Astrocyte of the spinal cord (primary cell): ENCODE results near the gene STAC2.
A peak's percentile ranks its signal among the peaks of the same experiment; 100 is the strongest.
"Not testable (repeated sequence)": the region's sequence is repeated elsewhere in the genome, so short reads cannot be mapped to it uniquely, and the experiment has no call there.

ENCODE experiments used
- DNase-seq: peaks from one replicate; pipeline ENCODE4 v3.0.0; 2011; ENCODE audit warnings: low read depth, low spot score
- H3K4me3 ChIP-seq: 2 replicates; pipeline ENCODE4 v1.5.1; 2011; ENCODE audit warnings: low read depth, mild to moderate bottlenecking, low read length, moderate library complexity
- in situ Hi-C: cut with HindIII; loops from 2 replicates; pipeline ENCODE4 v1.10.0; 2017; ENCODE audit warnings: low sequenced_read_pairs
- TF ChIP-seq, protein P1 (sequence below): IDR thresholded peaks from 2 replicates; pipeline ENCODE4 v1.5.1; 2012; ENCODE audit warnings: low read depth, mild to moderate bottlenecking, low read length, inconsistent platforms

The STAC2 gene

GRCh38 chr17:39169101-39169500 is 56.6 kb downstream of the STAC2 start:
- in situ Hi-C loops = no loop called here
- no peak for DNase-seq
- TF ChIP-seq, protein P1, sequence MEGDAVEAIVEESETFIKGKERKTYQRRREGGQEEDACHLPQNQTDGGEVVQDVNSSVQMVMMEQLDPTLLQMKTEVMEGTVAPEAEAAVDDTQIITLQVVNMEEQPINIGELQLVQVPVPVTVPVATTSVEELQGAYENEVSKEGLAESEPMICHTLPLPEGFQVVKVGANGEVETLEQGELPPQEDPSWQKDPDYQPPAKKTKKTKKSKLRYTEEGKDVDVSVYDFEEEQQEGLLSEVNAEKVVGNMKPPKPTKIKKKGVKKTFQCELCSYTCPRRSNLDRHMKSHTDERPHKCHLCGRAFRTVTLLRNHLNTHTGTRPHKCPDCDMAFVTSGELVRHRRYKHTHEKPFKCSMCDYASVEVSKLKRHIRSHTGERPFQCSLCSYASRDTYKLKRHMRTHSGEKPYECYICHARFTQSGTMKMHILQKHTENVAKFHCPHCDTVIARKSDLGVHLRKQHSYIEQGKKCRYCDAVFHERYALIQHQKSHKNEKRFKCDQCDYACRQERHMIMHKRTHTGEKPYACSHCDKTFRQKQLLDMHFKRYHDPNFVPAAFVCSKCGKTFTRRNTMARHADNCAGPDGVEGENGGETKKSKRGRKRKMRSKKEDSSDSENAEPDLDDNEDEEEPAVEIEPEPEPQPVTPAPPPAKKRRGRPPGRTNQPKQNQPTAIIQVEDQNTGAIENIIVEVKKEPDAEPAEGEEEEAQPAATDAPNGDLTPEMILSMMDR = no peak
- no peak overlapping the region for H3K4me3 ChIP-seq

DNA sequence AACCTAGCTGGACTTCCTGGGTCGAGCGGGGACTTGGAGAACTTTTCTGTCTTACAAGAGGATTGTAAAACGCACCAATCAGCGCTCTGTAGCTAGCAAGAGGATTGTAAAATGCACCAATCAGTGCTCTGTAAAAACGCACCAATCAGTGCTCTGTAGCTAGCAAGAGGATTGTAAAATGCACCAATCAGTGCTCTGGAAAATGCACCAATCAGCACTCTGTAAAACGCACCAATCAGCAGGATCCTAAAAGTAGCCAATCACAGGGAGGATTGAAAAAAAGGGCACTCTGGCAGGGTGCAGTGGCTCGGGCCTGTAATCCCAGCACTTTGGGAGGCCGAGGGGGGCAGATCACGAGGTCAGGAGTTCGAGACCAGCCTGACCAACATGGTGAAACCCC is 57.2 kb downstream of the STAC2 start:
- DNase-seq, in situ Hi-C loops, H3K4me3 ChIP-seq: not testable (repeated sequence)

GRCh38 chr17:39167476-39167875 is 58.3 kb downstream of the STAC2 start:
- in situ Hi-C loops = no loop called here
- no peak for DNase-seq
- no peak overlapping the region for H3K4me3 ChIP-seq

DNA sequence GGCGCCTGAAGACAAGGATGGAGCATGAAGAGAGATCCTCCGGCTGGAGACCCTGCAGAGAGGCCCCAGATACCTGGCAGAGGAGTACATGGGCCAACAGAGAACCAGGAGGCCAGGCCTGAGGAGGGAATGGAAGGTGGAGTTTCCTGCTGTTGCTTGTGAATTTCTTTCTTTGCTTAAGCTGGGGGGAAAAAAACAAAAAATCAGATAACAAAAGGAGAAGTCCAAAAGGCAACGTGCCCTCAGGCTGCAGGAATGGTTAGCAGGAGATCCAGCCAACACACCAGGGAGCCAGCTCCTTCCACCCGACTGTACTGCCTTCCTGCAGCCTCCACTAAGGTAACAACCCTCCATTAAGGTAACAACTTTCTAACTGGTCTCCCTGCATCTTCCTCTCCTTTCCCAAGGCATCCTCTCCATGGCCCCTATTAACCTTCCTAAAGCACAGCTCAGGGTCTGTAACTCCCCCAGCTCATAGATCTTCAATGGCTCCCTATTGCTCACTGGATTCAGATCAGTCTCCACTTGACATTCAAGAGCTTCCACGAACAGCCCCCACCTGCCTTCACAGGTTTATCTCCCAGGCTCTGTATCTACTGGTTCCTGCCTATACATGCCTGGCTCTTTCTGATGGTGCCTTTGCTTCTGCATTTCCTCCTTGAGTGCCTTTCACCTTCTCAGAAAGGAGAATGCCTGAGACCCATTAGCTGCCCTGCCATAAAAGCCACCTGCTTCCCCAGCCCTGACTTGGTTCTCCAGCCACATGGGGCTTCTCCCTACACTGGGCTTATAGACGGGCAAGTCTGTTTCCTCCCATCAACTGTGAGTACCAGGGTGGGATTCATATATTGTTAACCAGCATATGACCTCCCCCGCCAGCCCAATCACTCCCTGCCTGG is 59.1 kb downstream of the STAC2 start:
- no peak for DNase-seq
- no peak overlapping the region for H3K4me3 ChIP-seq
- TF ChIP-seq, protein P1 = no peak
- in situ Hi-C loops = no loop called here

More at GRCh38 chr17:39167476-39167875, 58.3 kb downstream of the STAC2 start:
- TF ChIP-seq, protein P1 = no peak

GRCh38 chr17:39165841-39166349 is 59.9 kb downstream of the STAC2 start, which contains the start of gene ARL5C:
Gene ARL5C, minus strand, starts transcription at chr17:39166161. Its CDS starts 401 bp downstream, at chr17:39165760.
- peak within 1 kb of the TSS; percentile 48 for H3K4me3 ChIP-seq
- no peak for DNase-seq
- in situ Hi-C loops = no loop called here
- TF ChIP-seq, protein P1 = no peak

GRCh38 chr17:39165178-39165840 is 60.4 kb downstream of the STAC2 start:
- DNase-seq = no peak
- in situ Hi-C loops = no loop called here
- TF ChIP-seq, protein P1 = no peak
- peak overlapping the region; percentile 48 for H3K4me3 ChIP-seq
